GM19455 (cell line): ENCODE data around the gene KCNB1.
"Not testable (repeated sequence)": the region's sequence is repeated elsewhere in the genome, so short reads cannot be mapped to it uniquely, and the experiment has no call there.

Experiments used
- ATAC-seq: cut with Tn5 transposase; IDR thresholded peaks from one replicate; pipeline ENCODE4 v1.9.1; 2021; ENCODE audit not compliant: unreplicated experiment

The KCNB1 gene

DNA sequence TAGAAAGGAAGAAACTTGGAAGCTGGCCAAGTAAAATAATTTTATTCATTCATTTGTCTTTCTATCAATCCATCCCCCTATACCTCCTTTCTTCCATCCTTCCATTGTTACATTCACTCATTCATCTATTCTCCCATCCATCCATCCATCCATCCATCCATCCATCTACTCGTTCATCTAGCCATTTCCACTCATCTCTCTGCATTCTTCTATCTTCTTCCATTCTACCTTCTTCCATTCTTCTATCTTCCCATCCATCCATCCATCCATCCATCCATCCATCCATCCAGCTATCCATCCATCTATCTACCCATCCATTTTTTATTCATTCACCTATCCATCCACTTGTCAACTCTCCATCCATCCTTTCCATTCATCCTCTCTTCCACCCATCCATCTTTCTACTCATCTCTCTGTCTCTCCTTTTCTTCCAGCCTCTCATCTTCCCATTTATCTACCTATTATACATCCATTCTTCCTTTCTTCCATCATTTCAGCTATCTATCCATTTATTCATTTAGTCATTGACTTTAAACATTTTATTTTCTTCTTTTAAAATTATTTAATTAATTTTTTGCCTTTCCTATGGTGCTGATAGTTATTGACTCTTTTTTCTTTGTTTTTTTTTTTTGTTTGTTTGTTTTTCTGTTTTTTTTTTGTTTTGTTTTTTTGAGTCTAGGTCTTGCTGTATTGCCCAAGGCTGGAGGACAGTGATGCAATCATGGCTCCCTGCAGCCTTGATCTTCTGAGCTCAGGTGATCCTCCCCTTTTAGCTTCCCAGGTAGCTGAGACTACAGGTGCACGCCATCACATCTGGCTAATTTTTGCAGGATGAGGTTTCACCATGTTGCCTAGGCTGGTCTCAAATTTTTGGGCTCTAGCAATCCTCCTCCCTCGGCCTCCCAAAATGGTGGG lies 151.5 kb downstream of the KCNB1 start:
- no peak for ATAC-seq

DNA sequence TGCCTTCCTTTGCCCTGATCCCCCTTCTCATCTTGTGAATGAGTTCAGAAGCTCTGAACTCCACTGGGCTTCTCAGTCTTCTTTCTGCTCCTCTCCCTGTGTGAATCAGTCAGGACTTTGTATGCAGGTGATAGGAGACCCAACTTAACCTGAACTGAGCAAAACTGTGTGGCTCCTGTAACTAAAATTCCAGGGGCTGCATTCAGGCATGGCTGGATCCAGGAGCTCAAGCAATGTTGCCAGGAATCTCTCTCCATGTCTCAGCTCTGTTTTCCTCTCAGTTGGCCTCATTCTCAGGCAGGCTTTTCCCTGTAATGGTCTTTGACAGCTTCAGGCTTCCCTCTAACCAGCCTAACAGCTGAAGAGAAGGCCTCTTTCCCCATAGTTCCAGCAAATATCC lies 153.7 kb downstream of the KCNB1 start:
- ATAC-seq = no peak

DNA sequence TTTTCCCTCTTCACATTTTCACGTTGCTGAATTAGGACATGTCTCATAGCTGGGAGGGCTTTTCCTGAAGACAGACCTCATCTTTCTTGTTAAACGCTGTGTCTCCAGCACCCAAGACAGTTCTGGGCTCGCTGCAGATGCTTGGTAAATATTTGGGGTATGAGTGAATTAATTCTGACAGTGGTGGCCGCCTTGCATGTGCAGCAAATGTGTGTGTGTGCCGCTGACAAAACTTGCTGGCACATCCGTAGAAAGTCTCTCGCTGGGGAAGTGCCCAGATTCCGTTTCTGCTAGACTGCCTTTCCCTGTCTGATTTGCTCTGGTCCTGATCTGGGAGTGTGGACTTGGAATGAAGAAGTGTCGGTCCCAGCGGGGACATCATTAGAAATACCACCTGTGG lies 156.4 kb downstream of the KCNB1 start:
- no peak for ATAC-seq

DNA sequence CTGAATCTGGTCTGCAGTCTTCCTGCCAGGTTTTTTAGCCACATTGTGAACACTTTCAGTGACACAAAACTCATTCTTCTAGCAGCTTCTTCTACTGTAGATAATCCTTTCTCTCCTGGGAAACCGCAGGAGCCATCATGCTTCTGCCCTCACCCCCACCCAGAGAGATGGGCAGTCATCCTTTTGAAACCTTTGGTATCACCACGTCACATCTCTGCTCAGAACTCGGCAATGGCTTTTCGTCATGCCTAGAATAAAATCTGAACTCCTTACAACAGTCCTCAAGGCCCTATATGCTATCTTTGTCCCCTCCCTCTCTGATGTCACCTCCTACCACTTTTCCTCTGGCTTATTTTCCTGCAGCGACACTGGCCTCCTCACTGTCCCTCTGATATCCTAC lies 158.2 kb downstream of the KCNB1 start:
- ATAC-seq = no peak

DNA sequence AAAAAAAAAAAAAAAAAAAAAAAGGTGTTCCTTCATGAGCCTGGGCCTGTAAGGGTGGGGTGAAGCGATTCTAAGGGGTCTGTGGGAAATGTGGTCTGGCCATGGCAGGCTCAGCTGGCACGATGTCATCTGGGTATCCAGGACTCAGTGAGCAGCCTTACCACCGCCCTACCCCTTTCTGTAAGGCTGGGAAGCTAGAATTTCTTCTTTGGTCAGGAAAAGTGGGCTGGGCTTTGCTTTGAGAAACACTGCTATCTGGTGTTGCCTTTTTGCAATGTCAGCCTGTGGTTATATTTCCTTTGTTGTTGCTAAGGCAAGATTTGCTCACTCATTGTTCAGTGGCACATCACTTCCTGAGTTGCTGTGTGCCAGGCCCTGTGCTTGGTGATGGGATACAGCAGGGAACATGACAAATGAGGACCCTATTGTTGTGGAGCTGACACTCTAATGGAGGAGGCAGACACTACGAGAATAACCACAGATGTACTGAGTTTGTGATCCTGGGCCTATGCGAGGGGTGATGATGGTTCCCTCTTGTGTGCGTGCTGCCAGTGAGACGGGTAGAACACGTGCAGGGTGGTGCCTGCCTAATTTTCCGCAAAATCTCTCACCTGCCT lies 158.7 kb downstream of the KCNB1 start:
- ATAC-seq = no peak

DNA sequence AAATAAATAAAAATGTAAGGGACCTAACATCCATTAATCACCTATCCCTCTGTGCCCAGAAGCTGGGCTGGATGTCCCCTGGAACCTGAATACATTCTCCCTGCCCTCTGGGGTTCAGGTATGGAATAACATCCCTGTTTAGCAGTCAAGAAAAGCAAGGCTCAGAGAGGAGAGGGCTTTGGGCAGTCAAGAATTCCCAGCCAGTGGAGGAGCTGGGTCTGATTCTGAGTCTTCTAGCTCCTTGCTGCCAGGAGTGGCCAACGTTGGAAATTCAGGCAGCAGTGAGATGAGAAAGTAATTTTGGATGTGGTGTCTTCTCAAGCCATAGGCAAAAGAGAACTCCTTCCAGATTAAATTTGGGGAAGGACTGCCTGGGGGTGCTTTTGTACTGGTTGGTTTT lies 162.0 kb downstream of the KCNB1 start:
- ATAC-seq = no peak

DNA sequence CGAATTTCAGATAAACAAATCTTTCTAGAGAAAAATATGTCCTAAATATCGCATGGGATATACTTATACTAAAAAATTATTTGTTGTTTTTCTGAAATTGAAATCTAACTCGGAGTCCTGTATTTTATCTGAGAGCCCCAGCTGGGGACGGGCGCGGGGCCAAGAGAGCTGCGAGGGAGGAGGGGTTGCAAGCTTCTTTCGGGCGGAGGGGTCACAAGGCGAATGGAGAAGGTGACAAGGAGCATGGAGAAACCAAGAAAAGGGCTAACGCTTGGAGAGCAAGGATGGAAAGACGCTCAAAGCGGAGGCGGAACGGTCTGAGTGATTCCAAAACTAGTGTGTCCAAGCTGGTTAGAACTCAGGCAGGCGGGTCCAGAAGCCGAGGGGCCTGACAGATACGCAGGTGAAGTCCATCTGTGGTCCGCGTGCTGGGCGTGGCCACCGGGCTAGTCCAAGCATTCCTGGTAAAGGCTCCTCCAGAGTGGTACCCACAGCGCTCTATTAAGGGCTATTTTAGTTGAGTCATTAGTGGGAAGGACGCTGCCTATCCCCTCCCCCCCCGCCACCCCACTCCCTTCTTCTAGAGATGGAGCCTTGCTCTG lies 163.2 kb downstream of the KCNB1 start:
- ATAC-seq = no peak

DNA sequence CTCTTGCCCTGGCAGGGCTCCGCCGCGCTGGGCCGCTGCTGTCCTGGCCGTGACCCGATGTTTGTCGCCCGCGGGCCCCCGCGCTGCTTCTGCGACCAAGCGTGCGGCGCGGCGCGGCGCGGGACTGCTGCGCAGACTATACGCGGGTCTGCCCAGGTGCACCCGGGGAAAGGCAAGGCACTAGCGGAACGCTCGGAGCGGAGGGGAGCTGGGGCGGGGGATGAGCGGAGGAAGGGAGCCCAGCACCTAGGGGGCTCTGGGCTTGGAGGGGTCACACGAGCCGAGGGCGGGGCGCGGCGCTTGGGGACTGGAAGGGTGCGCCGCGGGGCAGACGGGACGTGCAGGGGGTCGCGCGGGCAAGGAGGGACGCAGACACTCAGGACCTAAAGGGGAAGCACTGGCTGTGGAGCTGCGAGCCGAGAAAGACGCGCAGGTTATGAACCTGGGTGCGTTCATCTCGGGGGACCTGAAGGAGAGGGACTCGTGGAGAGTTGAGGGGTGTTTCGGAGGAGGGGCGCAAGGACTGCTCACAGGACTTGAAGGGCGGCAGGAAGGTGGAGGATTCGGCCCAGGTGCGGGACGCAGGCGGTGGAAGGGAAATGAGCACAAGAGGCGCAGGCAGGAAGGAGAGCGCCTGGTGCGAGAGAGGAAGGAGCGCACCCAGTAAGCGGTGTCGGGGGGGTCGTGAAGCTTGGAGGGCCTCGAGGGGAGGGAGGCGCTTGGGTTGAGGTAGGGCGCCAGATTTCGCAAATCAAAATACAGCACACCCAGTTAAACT lies 163.8 kb downstream of the KCNB1 start:
- ATAC-seq = no peak

DNA sequence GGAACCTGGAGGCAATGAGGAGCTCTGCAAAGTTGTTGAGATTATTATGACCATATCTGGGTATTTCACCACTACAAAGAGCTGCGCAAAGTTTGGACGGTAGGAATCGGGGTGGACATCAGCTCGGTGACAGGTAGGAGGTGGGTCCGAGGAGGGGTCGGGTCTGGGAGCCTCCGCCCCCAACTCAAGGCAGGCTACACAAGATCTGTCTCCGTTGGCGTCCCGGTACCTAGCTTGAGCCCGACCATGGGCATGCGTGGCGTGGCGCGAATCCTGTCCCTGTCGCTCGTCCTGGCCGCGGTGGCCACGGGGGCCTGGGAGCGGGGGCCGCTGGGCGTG lies 164.4 kb downstream of the KCNB1 start:
- ATAC-seq = no peak

DNA sequence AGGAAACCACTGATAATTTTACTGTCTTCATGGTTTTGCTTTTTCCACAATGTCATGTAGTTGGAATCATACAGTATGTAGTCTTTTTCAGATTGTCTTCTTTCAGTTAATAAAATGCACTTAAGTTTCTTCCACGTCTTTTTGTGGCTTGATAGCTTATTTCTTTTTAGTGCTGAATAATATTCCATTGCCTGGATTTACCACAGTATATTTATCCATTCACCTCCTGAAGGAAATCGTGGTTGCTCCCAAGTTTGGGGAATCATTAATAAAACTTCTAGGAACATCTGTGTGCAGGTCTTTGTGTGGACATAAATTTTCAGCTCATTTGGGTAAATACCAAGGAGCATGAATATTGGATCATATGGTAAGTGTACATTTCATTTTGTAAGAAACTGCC lies 165.8 kb downstream of the KCNB1 start:
- no peak for ATAC-seq

DNA sequence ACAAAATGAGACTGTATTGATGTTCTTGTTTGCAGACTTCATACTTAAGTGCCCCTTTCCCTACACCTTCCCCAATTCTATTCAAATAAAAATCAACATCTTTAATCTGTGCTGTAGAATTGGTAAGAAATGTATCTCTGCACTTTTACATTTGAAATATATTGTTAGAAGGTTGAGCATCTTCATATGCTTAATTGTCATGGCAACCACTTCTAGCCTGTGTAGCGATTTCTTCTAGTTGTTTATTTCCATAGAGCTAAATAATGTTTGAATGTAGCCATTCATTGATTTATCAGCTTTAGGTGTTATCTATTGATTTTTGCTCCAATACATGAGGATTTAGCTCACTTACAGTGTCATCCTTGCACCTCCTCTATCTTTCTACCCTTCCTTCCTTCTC lies 166.9 kb downstream of the KCNB1 start:
- ATAC-seq = no peak

DNA sequence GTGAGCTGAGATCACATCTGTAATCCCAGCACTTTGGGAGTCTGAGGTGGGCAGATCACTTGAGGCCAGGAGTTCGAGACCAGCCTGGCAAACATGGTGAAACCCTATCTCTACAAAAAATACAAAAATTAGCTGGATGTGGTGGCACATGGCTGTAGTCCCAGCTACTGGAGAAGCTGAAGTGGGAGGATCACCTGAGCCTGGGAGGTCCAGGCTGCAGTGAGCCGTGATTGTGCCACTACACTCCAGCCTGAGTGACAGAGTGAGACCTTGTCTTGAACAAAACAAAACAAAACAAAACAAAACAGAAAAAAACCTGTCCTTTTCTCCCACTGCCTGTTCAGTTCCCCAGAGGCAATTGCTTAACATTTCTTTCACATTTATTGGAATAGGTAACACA lies 168.4 kb downstream of the KCNB1 start:
- ATAC-seq = not testable (repeated sequence)
